A673 (cell line): ENCODE results near the gene ATG3.

Experiments
- CTCF ChIP-seq: fragments of 300-800, 200-600 bp; sonication (generic); conservative IDR thresholded peaks from 2 replicates; pipeline ENCODE4 v1.5.1; 2017; ENCODE audit warnings: low read depth, mild to moderate bottlenecking, antibody characterized with exemption, low read length, moderate library complexity, mixed read lengths
- EZH2 ChIP-seq: fragments of 200-600 bp; sonication (generic); IDR thresholded peaks from 2 replicates; pipeline ENCODE4 v1.6.1; 2017; ENCODE audit warnings: borderline replicate concordance, low read depth, mild to moderate bottlenecking, mixed read lengths, antibody characterized with exemption, low read length; ENCODE audit not compliant: poor library complexity, severe bottlenecking

- TF ChIP-seq EZH2 (no peak), CTCF (no peak)
Measured at GRCh38 chr3:112564940-112565305, 3.2 kb upstream of the ATG3 start.
